ENCODE data around the gene GPR137C.
A peak's percentile ranks its signal among the peaks of the same experiment; 100 is the strongest.

Gene GPR137C, protein sequence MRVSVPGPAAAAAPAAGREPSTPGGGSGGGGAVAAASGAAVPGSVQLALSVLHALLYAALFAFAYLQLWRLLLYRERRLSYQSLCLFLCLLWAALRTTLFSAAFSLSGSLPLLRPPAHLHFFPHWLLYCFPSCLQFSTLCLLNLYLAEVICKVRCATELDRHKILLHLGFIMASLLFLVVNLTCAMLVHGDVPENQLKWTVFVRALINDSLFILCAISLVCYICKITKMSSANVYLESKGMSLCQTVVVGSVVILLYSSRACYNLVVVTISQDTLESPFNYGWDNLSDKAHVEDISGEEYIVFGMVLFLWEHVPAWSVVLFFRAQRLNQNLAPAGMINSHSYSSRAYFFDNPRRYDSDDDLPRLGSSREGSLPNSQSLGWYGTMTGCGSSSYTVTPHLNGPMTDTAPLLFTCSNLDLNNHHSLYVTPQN

GRCh38 chr14:52552063-52552988, at the start of gene GPR137C, which contains the start of gene TXNDC16:
Gene GPR137C, plus strand, starts transcription at chr14:52552836. Its CDS starts 312 bp downstream, at chr14:52553148.
Gene TXNDC16, minus strand, starts transcription at chr14:52552505. Its CDS starts 8,948 bp downstream, at chr14:52543557.
- DNase-seq = peak; percentile 99 to 100

DNA sequence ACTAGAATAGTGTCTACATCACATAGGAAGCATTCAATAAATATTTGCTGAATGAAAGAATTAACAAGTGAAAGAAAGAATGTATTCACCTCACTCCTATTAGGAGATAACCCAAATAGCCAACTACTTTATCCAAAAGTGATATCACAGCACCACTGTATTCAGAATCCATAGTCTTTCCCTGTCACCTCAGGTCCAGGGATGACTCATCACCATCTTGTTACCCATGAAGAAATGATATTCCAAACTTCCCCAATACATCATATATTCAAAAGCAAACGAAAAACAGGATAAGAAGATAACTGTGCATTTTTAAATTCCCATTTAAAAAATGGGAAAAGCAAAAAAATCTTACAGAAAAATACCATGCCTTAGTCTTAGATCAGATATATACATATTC, 39.4 kb upstream of the GPR137C start:
- no peak for DNase-seq

GRCh38 chr14:52514046-52514811, 38.4 kb upstream of the GPR137C start:
- DNase-seq = no peak

DNA sequence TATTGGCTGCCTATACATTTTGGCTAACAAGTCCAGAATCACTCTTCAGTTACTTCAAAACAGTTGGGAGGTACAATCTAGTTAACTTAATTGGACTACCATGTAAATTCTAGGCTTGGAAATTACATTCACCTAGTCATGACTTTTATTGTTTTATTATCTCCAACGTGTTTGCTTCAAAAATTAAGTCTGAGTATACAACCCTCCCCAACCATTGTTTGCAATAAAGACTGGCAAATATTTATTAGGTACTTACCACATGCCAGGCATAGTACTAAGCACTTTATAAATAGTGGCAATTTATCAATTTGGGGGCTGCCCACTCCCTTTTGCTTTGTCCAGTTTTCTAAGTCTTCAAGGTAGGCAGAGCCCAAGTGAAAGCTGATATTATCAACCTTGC, 30.6 kb upstream of the GPR137C start:
- no peak for DNase-seq

GRCh38 chr14:52522581-52523345, 29.9 kb upstream of the GPR137C start:
- DNase-seq = no peak

DNA sequence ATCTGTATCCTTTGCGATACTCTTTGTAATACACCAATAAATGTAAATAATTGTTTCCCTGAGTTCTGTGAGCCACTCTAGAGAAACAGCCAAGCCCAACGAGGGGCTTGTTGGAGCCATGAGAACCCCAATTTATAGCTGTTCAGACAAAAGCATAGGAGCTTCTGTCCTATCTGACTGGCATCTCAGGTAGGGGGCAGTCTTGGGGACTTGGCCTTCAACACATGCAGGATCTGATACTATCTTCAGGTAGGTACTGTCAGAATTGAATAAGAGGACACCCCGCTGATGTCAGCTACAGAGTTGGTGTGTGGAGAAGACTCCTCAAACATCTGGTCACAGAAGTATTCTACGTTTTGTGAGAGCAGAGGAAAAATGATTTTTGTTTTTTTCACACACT, 25.6 kb upstream of the GPR137C start:
- DNase-seq = no peak

GRCh38 chr14:52531481-52531880, 21.2 kb upstream of the GPR137C start:
- no peak for DNase-seq

GRCh38 chr14:52536269-52536668, 16.4 kb upstream of the GPR137C start:
- no peak for DNase-seq

DNA sequence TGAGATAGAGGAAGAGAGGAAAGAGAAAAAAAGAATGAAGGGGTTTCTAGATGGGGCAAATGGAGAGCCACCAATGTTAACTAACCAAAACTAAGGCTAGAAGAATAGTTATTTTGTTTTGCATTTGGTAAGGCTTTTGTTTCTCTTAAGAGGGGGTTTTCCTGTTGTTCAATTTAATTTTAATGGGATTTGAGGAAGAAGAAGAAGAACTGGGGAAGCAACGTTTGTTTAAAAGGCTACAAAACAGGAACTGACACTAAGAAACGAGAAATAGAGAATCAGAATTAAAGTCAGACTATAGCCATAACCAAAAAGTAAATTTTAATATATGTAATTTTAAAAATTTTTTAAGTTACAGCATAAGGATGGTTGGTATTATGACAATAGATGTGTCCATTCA, 14.0 kb upstream of the GPR137C start:
- no peak for DNase-seq

- no peak for DNase-seq
These were observed 6.9 kb upstream of the GPR137C start for GRCh38 chr14:52545584-52546317.

GRCh38 chr14:52546318-52546670, 6.3 kb upstream of the GPR137C start:
- DNase-seq = no peak

- no peak for DNase-seq
These were observed 5.6 kb upstream of the GPR137C start for GRCh38 chr14:52547027-52547426.

- no peak for DNase-seq
These were observed 5.1 kb upstream of the GPR137C start for GRCh38 chr14:52547526-52547925.

GRCh38 chr14:52550661-52551060, 2.0 kb upstream of the GPR137C start:
- DNase-seq = no peak

- no peak for DNase-seq
These were observed 1.4 kb upstream of the GPR137C start for GRCh38 chr14:52551205-52551604.

GRCh38 chr14:52551696-52552062, 957 bp upstream of the GPR137C start:
- peak; percentile 65 to 69 for DNase-seq

DNA sequence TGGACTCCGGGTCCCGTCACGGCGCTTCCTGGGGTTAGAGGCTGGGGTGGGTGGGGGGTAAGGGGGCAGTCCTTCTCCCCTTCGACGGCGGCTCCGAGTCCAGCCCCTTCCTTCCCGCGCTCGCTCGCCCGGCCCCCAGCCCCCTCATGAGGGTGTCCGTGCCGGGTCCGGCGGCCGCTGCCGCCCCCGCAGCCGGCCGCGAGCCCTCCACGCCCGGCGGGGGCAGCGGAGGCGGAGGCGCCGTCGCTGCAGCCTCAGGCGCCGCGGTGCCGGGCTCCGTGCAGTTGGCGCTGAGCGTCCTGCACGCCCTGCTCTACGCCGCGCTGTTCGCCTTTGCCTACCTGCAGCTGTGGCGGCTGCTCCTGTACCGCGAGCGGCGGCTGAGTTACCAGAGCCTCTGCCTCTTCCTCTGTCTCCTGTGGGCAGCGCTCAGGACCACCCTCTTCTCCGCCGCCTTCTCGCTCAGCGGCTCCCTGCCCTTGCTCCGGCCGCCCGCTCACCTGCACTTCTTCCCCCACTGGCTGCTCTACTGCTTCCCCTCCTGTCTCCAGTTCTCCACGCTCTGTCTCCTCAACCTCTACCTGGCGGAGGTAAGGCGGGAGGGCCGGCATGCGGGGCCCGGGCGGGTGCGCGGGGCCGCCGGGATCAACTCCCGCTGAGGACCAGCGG, 500 bp downstream of the GPR137C start:
- DNase-seq = peak; percentile 31 to 69

- peak; percentile 40 to 79 for DNase-seq
These were observed 1.3 kb downstream of the GPR137C start for GRCh38 chr14:52553671-52554575.

GRCh38 chr14:52558688-52559087, 6.1 kb downstream of the GPR137C start:
- DNase-seq = no peak

DNA sequence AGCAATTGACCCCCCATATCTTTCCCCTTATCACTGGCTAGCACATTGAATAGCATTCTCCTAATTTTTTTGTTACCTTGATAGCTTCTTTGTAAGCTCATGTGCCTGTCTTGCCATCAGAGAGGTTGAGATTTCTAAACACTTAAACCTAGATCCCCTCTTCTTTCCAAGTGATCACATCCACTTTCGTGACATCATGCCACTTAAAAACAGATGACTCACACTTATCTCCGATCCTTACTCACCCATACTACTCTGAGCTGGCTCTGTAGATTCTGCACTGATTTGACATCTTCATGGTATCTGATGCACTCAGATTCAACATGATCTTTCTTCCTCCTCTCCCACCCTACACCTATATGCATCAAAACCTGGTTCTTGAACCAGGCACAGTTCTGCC, 10.5 kb downstream of the GPR137C start:
- DNase-seq = no peak
